Measurements from ENCODE around the gene DES.

Gene DES

GRCh38 chr2:219444566-219445091, 26.5 kb downstream of the DES start:
- DNase-seq (ENCODE audit: low spot score), result no peak
- in situ Hi-C loops (cut with MboI; ENCODE audit: low pct_unique_long_range_greater_than_20kb, low sequenced_read_pairs, unreplicated experiment), result no loop called here
- no peak for TF ChIP-seq CTCF (IDR thresholded peaks at IDR 0.05; ENCODE audit: extremely low read depth, insufficient read depth, missing control alignments)

GRCh38 chr2:219445220-219445640, 27.1 kb downstream of the DES start:
- DNase-seq (ENCODE audit: low spot score), result no peak
- in situ Hi-C loops (cut with MboI; ENCODE audit: low pct_unique_long_range_greater_than_20kb, low sequenced_read_pairs, unreplicated experiment), result no loop called here

GRCh38 chr2:219446101-219446504, 27.9 kb downstream of the DES start:
- no peak for TF ChIP-seq CTCF (IDR thresholded peaks at IDR 0.05; ENCODE audit: extremely low read depth, insufficient read depth, missing control alignments)
- in situ Hi-C loops (cut with MboI; ENCODE audit: low pct_unique_long_range_greater_than_20kb, low sequenced_read_pairs, unreplicated experiment), result no loop called here
- DNase-seq (ENCODE audit: low spot score), result no peak

More at GRCh38 chr2:219445220-219445640, 27.1 kb downstream of the DES start:
- TF ChIP-seq CTCF (IDR thresholded peaks at IDR 0.05; ENCODE audit: extremely low read depth, insufficient read depth, missing control alignments), result no peak

GRCh38 chr2:219446689-219447088, 28.5 kb downstream of the DES start:
- in situ Hi-C loops (cut with MboI; ENCODE audit: low pct_unique_long_range_greater_than_20kb, low sequenced_read_pairs, unreplicated experiment), result no loop called here
- TF ChIP-seq CTCF (IDR thresholded peaks at IDR 0.05; ENCODE audit: extremely low read depth, insufficient read depth, missing control alignments), result no peak
- DNase-seq (ENCODE audit: low spot score), result no peak

- DNase-seq (ENCODE audit: low spot score), result no peak
- no peak for TF ChIP-seq CTCF (IDR thresholded peaks at IDR 0.05; ENCODE audit: extremely low read depth, insufficient read depth, missing control alignments)
- in situ Hi-C loops (cut with MboI; ENCODE audit: low pct_unique_long_range_greater_than_20kb, low sequenced_read_pairs, unreplicated experiment), result no loop called here
These were observed 29.3 kb downstream of the DES start for GRCh38 chr2:219447242-219448098.

- in situ Hi-C loops (cut with MboI; ENCODE audit: low pct_unique_long_range_greater_than_20kb, low sequenced_read_pairs, unreplicated experiment), result no loop called here
- no peak for DNase-seq (ENCODE audit: low spot score)
- no peak for TF ChIP-seq CTCF (IDR thresholded peaks at IDR 0.05; ENCODE audit: extremely low read depth, insufficient read depth, missing control alignments)
These were observed 30.1 kb downstream of the DES start for GRCh38 chr2:219448099-219448775.
